AG20443 (cell line): ENCODE measurements around the gene SPATA31C1.
"Not testable (repeated sequence)": the region's sequence is repeated elsewhere in the genome, so short reads cannot be mapped to it uniquely, and the experiment has no call there.

Experiments
- DNase-seq: peaks from one replicate; pipeline ENCODE4 v3.0.0; 2012; ENCODE audit warnings: low spot score, mixed read lengths

Gene SPATA31C1

GRCh38 chr9:87938336-87938735 lies 20.6 kb downstream of the SPATA31C1 start:
- DNase-seq = not testable (repeated sequence)

- not testable (repeated sequence) for DNase-seq
Observed at GRCh38 chr9:87939096-87939495, 21.3 kb downstream of the SPATA31C1 start.

- DNase-seq = no peak
Observed at GRCh38 chr9:87944096-87944495, 26.3 kb downstream of the SPATA31C1 start.

GRCh38 chr9:87944682-87945081 lies 26.9 kb downstream of the SPATA31C1 start:
- DNase-seq = no peak

DNA sequence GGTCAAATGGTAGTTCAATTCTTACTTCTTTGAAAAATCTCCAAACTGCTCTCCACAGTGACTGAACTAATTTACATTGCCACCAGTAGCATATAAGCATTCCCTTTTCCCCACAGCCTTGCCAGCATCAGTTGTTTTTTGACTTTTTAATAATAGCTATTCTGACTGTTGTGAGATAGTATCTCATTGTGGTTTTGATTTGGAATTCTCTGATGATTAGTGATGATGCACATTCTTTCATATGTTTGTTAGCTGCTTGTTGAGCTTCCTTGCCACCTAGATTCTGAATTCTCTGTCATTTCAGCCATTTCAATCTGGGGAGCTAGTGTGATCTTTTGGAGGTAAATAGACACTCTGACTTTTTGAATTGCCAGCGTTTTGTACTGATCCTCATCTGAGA lies 32.5 kb downstream of the SPATA31C1 start:
- no peak for DNase-seq

DNA sequence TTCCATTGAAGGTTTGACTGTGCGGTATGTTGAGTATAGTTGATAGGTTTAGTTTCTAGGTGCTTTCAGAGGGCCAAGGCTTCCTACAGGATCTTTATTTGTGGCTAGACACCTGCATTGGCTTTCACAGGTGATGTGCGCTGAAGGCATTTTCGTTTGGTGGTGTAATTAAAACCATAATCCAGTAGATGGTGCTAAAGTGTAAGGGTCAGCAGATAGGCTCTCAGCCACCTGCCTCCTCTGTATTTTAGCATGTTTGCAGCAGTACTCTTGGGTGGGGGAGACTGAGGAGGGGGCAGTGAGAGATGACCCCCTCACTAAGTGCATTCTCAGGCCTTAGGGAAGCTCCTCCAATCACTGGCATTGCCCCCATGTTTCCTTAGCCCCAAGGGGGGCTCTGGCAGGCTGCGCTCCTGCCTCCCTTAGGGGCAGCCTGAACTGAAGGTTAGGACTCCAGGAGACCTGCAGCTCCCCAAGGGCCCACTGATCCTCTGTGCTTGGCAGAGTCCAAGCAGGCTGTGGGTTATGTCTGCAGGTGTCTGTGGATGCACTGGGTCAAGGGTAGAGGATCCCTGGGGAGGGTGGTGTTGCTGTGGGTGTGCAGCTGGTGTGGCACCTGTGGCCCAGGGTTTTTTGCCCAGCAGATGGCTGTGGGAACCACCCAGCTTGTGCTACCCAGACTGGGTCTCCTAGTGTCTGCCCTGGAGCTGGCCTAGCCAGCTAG lies 33.2 kb downstream of the SPATA31C1 start:
- peak; percentile 34 for DNase-seq

DNA sequence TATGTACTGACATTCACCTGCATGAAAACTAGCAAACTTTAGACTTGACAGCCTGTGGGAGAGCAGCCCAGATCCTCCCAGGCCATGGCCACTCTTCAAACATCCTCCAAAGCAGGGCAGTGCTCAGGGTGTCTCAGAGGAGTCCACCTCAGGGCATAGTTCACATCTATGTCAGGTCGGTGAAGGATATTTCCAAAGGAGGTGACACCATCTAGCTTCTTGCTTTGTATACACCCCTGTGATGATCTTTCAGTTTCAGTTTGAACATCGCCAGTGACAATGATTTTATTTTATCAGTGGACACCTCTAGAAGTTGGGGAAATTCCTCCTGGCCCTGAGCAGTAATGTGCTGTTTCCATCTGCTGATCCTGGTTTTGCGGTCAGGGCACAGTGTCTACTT lies 36.5 kb downstream of the SPATA31C1 start:
- no peak for DNase-seq

- no peak for DNase-seq
Observed at GRCh38 chr9:87957839-87958238, 40.1 kb downstream of the SPATA31C1 start.

DNA sequence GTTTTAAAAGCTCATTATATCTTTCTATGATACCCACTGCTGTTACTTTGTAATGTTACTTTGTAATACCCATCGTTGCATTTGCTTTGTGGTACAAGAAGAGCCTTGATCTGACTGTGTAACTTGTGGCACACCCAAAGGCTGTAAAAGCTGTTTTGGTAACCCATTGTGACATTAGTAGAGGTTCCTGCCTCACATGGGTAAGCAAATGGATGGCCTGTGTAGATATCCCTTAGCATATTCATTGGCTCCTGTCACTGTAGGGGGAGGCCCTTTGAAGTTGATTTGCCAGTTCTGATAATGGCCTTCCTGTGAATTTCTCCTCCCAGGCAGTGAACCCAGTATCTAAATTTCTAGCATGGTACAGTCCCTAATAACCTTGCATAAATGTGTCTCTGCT lies 40.8 kb downstream of the SPATA31C1 start:
- no peak for DNase-seq

DNA sequence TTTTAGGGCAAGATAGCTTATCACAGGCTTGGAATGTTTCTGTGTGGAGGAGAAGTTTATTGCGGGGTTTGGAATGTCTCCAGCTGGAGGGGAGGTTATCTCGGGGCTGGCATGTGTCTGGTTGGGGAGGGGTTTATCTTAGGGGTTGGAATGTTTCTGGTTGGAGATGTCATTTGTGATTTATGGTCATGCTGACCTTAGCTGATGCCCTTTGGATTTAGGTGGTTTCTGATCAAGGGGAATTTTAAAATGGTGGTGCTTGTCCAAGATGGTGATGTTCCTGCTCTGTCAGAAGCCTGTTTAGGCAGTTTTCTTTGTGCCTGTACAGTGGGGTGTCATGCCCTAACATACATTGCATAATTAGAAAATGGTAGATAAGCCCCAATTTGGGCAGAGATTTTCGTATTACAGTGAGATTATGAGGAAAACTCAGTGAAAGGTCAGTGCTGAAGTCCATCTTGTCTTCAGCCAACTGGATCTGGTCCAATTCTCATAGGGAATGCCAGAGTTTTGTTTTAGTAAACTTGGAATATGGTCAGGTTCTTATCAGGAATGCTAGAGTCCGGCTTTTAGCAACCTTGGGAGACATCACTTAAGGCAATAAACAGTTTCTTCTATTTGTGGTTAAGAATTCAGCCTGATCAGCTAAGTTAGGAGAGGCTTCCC lies 42.3 kb downstream of the SPATA31C1 start:
- no peak for DNase-seq

GRCh38 chr9:87963770-87964169 lies 46.0 kb downstream of the SPATA31C1 start:
- no peak for DNase-seq

DNA sequence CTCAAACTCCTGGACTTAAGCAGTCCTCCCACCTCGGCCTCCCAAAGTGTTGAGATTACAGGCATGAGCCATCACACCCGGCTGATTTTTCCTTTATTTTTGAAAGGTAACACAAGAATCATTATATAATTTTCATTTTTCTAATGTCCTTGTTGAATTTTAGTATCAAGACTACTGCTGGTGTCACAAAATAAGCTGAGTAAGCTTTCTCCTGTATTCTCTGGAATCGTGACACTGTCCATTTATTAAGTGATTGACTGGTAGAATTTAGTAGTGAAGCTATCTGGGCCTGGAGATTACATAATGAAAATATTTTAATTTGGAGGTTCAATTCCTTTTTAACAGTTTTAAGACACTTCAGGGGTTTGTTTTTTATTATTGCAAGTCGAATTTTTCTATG lies 47.1 kb downstream of the SPATA31C1 start:
- DNase-seq = no peak

GRCh38 chr9:87968155-87968554 lies 50.4 kb downstream of the SPATA31C1 start:
- DNase-seq = no peak

GRCh38 chr9:87970602-87971001 lies 52.8 kb downstream of the SPATA31C1 start:
- DNase-seq = no peak

DNA sequence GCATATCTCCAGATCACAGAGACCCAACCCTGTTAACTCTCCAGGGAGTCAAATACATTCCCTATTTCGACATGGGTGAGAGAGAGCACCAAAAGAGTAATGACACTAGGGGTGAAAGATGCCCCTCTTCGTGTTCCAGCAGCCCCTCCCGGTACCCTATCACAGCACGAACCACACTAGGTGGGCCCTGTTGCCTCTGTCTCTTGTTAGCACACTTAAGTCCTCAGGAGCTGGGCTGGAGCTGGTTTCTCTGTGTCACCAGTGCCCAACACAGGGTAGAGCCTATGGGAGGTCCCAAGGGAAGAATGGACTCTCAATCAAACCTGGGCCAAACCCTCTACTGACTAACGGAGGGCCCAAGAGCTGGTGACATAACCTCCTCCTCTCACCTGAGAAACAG lies 55.4 kb downstream of the SPATA31C1 start:
- no peak for DNase-seq
